KMS-11 (cell line): ENCODE data around the gene CDH4.

Experiments
- H2AFZ ChIP-seq: fragments of 200-600 bp; sonication (generic); 2 replicates; pipeline ENCODE4 v1.6.1; 2016; ENCODE audit warnings: antibody characterized with exemption, mixed run types, low read depth
- H3K27ac ChIP-seq: fragments of 200-600 bp; sonication (generic); 2 replicates; pipeline ENCODE4 v1.6.1; 2016; ENCODE audit warnings: mild to moderate bottlenecking, mixed run types
- H3K27me3 ChIP-seq: fragments of 200-600 bp; sonication (generic); 2 replicates; pipeline ENCODE4 v1.6.1; 2017; ENCODE audit warnings: mild to moderate bottlenecking, low read depth, mixed run types, moderate library complexity; ENCODE audit not compliant: insufficient read depth
- H3K36me3 ChIP-seq: fragments of 200-600 bp; sonication (generic); 2 replicates; pipeline ENCODE4 v1.6.1; 2017; ENCODE audit warnings: mild to moderate bottlenecking, mixed run types; ENCODE audit not compliant: insufficient read depth
- H3K4me1 ChIP-seq: fragments of 200-600 bp; sonication (generic); 2 replicates; pipeline ENCODE4 v1.6.1; 2016; ENCODE audit warnings: mild to moderate bottlenecking, low read depth, mixed run types; ENCODE audit not compliant: poor library complexity, severe bottlenecking
- H3K4me2 ChIP-seq: fragments of 200-600 bp; sonication (generic); 2 replicates; pipeline ENCODE4 v1.7.0; 2016; ENCODE audit warnings: mild to moderate bottlenecking, mixed run types
- H3K4me3 ChIP-seq: fragments of 200-600 bp; sonication (generic); IDR thresholded peaks from 2 replicates; pipeline ENCODE4 v1.6.1; 2017; ENCODE audit warnings: low read depth, low read length, mixed read lengths; ENCODE audit not compliant: insufficient read depth
- H3K79me2 ChIP-seq: fragments of 200-600 bp; sonication (generic); 2 replicates; pipeline ENCODE4 v1.6.1; 2016; ENCODE audit warnings: low read depth, mixed run types; ENCODE audit not compliant: insufficient read depth
- H3K9ac ChIP-seq: fragments of 200-600 bp; sonication (generic); 2 replicates; pipeline ENCODE4 v1.6.1; 2016; ENCODE audit warnings: mild to moderate bottlenecking, mixed run types
- H4K20me1 ChIP-seq: fragments of 200-600 bp; sonication (generic); 2 replicates; pipeline ENCODE4 v1.6.1; 2016; ENCODE audit warnings: mild to moderate bottlenecking, mixed run types; ENCODE audit not compliant: insufficient read depth
- TF ChIP-seq, protein P1 (sequence below): fragments of 200-600 bp; sonication (generic); conservative IDR thresholded peaks from 2 replicates; pipeline ENCODE4 v1.6.1; 2017; ENCODE audit warnings: low read depth, mild to moderate bottlenecking, antibody characterized with exemption, low read length, moderate library complexity, mixed read lengths

Gene CDH4

DNA sequence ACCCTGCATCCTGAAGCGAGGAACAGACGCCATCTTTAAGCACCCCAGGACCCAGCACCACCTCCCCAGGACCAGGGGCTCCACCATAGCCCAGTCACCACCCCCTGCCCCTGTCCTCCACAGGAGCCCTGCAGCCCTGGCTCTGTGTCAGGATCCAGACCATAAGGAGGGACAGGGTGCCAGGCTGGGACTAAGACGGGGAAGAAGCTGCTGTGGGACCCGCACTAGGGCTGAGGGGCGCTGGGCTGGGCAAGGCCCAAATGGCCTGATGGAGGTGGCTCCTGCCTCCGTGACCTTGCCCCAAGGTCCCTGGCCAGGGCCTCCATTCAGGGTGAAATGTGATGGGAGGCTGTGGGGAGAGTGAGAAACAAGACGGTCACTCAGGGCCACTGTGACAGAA is 428.0 kb downstream of the CDH4 start:
- Histone ChIP-seq H3K36me3 (no peaks in the 10 kb centered on the region), H2AFZ (no peak overlapping the region), H3K4me1 (no peaks in the 10 kb centered on the region), H3K27ac (no peak overlapping the region), H4K20me1 (no peaks in the 10 kb centered on the region), H3K9ac (no peak overlapping the region), H3K4me3 (no peak overlapping the region), H3K4me2 (no peak overlapping the region), H3K79me2 (no peaks in the 10 kb centered on the region), H3K27me3 (peaks cover 25% of the 10 kb centered on the region; the same call in 1 of the 2 replicates)
- TF ChIP-seq, protein P1, sequence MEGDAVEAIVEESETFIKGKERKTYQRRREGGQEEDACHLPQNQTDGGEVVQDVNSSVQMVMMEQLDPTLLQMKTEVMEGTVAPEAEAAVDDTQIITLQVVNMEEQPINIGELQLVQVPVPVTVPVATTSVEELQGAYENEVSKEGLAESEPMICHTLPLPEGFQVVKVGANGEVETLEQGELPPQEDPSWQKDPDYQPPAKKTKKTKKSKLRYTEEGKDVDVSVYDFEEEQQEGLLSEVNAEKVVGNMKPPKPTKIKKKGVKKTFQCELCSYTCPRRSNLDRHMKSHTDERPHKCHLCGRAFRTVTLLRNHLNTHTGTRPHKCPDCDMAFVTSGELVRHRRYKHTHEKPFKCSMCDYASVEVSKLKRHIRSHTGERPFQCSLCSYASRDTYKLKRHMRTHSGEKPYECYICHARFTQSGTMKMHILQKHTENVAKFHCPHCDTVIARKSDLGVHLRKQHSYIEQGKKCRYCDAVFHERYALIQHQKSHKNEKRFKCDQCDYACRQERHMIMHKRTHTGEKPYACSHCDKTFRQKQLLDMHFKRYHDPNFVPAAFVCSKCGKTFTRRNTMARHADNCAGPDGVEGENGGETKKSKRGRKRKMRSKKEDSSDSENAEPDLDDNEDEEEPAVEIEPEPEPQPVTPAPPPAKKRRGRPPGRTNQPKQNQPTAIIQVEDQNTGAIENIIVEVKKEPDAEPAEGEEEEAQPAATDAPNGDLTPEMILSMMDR = no peak

GRCh38 chr20:61682114-61682995 is 430.3 kb downstream of the CDH4 start:
- H2AFZ ChIP-seq = no peak overlapping the region
- no peaks in the 10 kb centered on the region for H3K4me1 ChIP-seq
- TF ChIP-seq, protein P1 = no peak
- H3K27ac ChIP-seq = no peak overlapping the region
- no peak overlapping the region for H3K4me2 ChIP-seq
- H3K36me3 ChIP-seq = no peaks in the 10 kb centered on the region
- H4K20me1 ChIP-seq = no peaks in the 10 kb centered on the region
- no peak overlapping the region for H3K4me3 ChIP-seq
- no peaks in the 10 kb centered on the region for H3K79me2 ChIP-seq
- H3K27me3 ChIP-seq = peaks cover 36% of the 10 kb centered on the region; the same call in 1 of the 2 replicates
- no peak overlapping the region for H3K9ac ChIP-seq

DNA sequence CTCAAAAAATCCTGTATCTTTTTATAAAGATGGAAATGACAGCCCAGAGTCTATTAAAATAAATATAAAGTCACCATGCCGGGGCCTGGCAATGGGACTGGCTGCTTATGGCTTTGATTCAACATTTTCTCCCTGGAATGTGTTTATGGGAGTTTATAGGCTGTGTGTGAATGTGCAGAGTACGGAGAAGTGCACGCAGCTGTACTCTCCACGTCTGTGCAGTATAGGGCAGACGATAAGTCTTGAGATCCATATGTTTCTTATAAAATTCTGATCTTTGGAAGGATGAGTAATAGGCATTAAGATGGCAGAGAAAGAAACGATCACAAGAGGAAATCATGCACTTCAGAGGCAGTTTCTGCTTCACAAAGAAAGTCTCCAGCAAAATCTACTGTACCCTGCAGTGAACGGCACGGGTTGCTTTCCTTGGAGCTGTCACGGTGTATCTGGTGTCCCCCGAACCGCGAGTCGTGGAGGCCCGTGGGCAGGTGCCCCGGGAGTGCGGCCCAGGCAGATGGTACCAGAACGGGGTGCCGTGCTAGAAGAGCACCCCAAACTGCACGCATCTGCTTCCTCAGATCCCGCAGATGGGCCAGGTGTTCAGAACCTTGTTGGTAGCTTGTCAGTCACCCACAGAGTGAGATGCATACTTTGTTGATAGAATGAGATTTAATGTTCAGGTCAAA is 431.1 kb downstream of the CDH4 start:
- Histone ChIP-seq H3K36me3 (no peaks in the 10 kb centered on the region), H2AFZ (no peak overlapping the region), H3K4me3 (no peak overlapping the region), H3K27me3 (peaks cover 43% of the 10 kb centered on the region; the same call in 1 of the 2 replicates), H3K9ac (no peak overlapping the region), H3K79me2 (no peaks in the 10 kb centered on the region), H3K4me2 (no peak overlapping the region), H3K27ac (no peak overlapping the region), H3K4me1 (no peaks in the 10 kb centered on the region), H4K20me1 (no peaks in the 10 kb centered on the region)
- TF ChIP-seq, protein P1 = no peak

DNA sequence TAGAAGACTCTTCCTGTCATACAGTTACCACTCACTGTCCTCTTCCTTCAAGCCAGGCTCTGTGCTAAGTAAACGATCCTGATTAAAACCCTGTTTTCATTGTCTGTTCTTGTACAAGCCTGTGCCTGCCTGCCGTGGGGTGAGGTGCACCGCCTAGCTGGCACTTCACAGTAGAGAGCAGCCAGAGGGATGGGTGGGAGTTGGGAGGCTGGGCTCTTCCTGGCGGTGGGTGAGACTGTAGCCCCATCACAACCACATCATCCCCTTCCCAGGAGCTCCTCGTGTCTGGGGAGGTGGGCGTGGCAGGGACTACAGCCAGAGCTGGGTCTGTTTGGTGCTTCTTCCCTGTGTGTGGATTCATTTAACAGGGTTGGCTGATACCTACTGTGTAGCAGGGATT is 431.7 kb downstream of the CDH4 start:
- Histone ChIP-seq H3K27me3 (peaks cover 43% of the 10 kb centered on the region; the same call in 1 of the 2 replicates), H2AFZ (no peak overlapping the region), H3K9ac (no peak overlapping the region), H3K4me2 (no peak overlapping the region), H3K79me2 (no peaks in the 10 kb centered on the region), H3K4me1 (no peaks in the 10 kb centered on the region), H3K27ac (no peak overlapping the region), H3K4me3 (no peak overlapping the region), H3K36me3 (no peaks in the 10 kb centered on the region), H4K20me1 (no peaks in the 10 kb centered on the region)
- TF ChIP-seq, protein P1 = no peak
